ENCODE measurements around the gene ZNF827.
"Not testable (repeated sequence)": the region's sequence is repeated elsewhere in the genome, so short reads cannot be mapped to it uniquely, and the experiment has no call there.

Gene ZNF827

GRCh38 chr4:145840801-145841200 lies 97.8 kb downstream of the ZNF827 start:
- DNase-seq (ENCODE audit: low read depth) = no peak

GRCh38 chr4:145840162-145840768 lies 98.4 kb downstream of the ZNF827 start:
- no peak for DNase-seq (ENCODE audit: low read depth)
- H3K4me3 ChIP-seq (ENCODE audit: low read depth, low read length) = no peak overlapping the region

More at GRCh38 chr4:145840801-145841200, 97.8 kb downstream of the ZNF827 start:
- H3K4me3 ChIP-seq (ENCODE audit: low read depth, low read length) = no peak overlapping the region

GRCh38 chr4:145839151-145839550 lies 99.5 kb downstream of the ZNF827 start:
- DNase-seq (ENCODE audit: low read depth) = no peak
- no peak overlapping the region for H3K4me3 ChIP-seq (ENCODE audit: low read depth, low read length)

GRCh38 chr4:145832384-145832783 lies 106.2 kb downstream of the ZNF827 start:
- not testable (repeated sequence) for H3K4me3 ChIP-seq (ENCODE audit: low read depth, low read length); DNase-seq (ENCODE audit: low read depth)

- DNase-seq (ENCODE audit: low read depth) = no peak
- H3K4me3 ChIP-seq (ENCODE audit: low read depth, low read length) = no peak overlapping the region
These were observed 107.9 kb downstream of the ZNF827 start for GRCh38 chr4:145830699-145831098.

- no peak overlapping the region for H3K4me3 ChIP-seq (ENCODE audit: low read depth, low read length)
- DNase-seq (ENCODE audit: low read depth) = no peak
These were observed 108.8 kb downstream of the ZNF827 start for GRCh38 chr4:145829629-145830395.

- DNase-seq (ENCODE audit: low read depth) = no peak
- no peak overlapping the region for H3K4me3 ChIP-seq (ENCODE audit: low read depth, low read length)
These were observed 109.7 kb downstream of the ZNF827 start for GRCh38 chr4:145828802-145829485.

- no peak overlapping the region for H3K4me3 ChIP-seq (ENCODE audit: low read depth, low read length)
- no peak for DNase-seq (ENCODE audit: low read depth)
These were observed 110.7 kb downstream of the ZNF827 start for GRCh38 chr4:145827885-145828284.

GRCh38 chr4:145825255-145825654 lies 113.4 kb downstream of the ZNF827 start:
- no peak for DNase-seq (ENCODE audit: low read depth)
- H3K4me3 ChIP-seq (ENCODE audit: low read depth, low read length) = no peak overlapping the region

- H3K4me3 ChIP-seq (ENCODE audit: low read depth, low read length) = no peak overlapping the region
- DNase-seq (ENCODE audit: low read depth) = no peak
These were observed 114.2 kb downstream of the ZNF827 start for GRCh38 chr4:145824463-145824862.

GRCh38 chr4:145823743-145824142 lies 114.9 kb downstream of the ZNF827 start:
- no peak for DNase-seq (ENCODE audit: low read depth)
- H3K4me3 ChIP-seq (ENCODE audit: low read depth, low read length) = no peak overlapping the region

- H3K4me3 ChIP-seq (ENCODE audit: low read depth, low read length) = no peak overlapping the region
- DNase-seq (ENCODE audit: low read depth) = no peak
These were observed 116.0 kb downstream of the ZNF827 start for GRCh38 chr4:145822581-145822980.

- no peak overlapping the region for H3K4me3 ChIP-seq (ENCODE audit: low read depth, low read length)
- no peak for DNase-seq (ENCODE audit: low read depth)
These were observed 116.4 kb downstream of the ZNF827 start for GRCh38 chr4:145822181-145822580.

GRCh38 chr4:145821766-145822165 lies 116.9 kb downstream of the ZNF827 start:
- H3K4me3 ChIP-seq (ENCODE audit: low read depth, low read length) = no peak overlapping the region
- no peak for DNase-seq (ENCODE audit: low read depth)

GRCh38 chr4:145820407-145820806 lies 118.2 kb downstream of the ZNF827 start:
- no peak overlapping the region for H3K4me3 ChIP-seq (ENCODE audit: low read depth, low read length)
- no peak for DNase-seq (ENCODE audit: low read depth)

- no peak for DNase-seq (ENCODE audit: low read depth)
- no peak overlapping the region for H3K4me3 ChIP-seq (ENCODE audit: low read depth, low read length)
These were observed 118.8 kb downstream of the ZNF827 start for GRCh38 chr4:145819853-145820181.

GRCh38 chr4:145819101-145819852 lies 119.3 kb downstream of the ZNF827 start:
- no peak overlapping the region for H3K4me3 ChIP-seq (ENCODE audit: low read depth, low read length)
- no peak for DNase-seq (ENCODE audit: low read depth)

- H3K4me3 ChIP-seq (ENCODE audit: low read depth, low read length) = no peak overlapping the region
- no peak for DNase-seq (ENCODE audit: low read depth)
These were observed 120.6 kb downstream of the ZNF827 start for GRCh38 chr4:145818011-145818410.

GRCh38 chr4:145816091-145816490 lies 122.5 kb downstream of the ZNF827 start:
- no peak overlapping the region for H3K4me3 ChIP-seq (ENCODE audit: low read depth, low read length)
- no peak for DNase-seq (ENCODE audit: low read depth)

GRCh38 chr4:145815626-145816025 lies 123.0 kb downstream of the ZNF827 start:
- no peak overlapping the region for H3K4me3 ChIP-seq (ENCODE audit: low read depth, low read length)
- no peak for DNase-seq (ENCODE audit: low read depth)
